H54 (cell line): ENCODE results near the gene MACF1.
"Not testable (repeated sequence)": the region's sequence is repeated elsewhere in the genome, so short reads cannot be mapped to it uniquely, and the experiment has no call there.

Experiments
- DNase-seq: peaks from one replicate; pipeline ENCODE4 v3.0.0; 2011; ENCODE audit warnings: low spot score, mixed read lengths; ENCODE audit not compliant: insufficient read length
- FAIRE-seq: peaks from 3 replicates; lab custom pipeline; 2011; peaks lifted over from hg19 to GRCh38; lab: Jason Lieb, UNC
- POLR2A ChIP-seq: IDR thresholded peaks from 2 replicates; pipeline ENCODE4 v1.6.1; 2011; ENCODE audit warnings: low read depth, mild to moderate bottlenecking, low read length

The MACF1 gene

DNA sequence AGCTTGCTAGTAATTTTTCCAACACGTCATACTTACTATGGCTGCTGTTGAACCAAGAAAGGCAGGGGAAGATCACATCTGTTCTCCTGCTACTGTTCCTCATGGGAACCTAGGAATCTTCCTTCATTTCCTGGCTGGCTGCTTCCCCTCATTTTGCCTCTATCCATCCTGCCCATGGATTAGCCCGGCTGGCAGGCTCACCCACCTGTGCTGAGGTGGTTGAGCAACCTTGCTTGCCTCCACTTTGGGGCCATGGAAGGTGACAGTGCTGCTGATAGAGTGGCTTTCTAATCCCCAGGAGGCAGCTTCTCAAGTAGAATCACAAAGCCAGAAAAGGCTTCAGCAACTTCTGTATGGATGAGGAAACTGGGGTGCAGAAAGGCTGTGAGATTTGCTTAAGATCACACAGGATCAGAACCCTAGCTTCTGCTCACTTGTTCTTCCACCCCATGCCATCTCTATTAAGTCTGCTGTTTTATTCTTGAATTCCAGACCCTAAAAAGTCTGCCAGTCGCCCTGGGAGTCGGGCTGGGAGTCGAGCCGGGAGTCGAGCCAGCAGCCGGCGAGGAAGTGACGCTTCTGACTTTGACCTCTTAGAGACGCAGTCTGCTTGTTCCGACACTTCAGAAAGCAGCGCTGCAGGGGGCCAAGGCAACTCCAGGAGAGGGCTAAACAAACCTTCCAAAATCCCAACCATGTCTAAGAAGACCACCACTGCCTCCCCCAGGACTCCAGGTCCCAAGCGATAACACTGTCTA is 280.7 kb downstream of the MACF1 start:
- FAIRE-seq (no peak), DNase-seq (no peak)
- no peak for TF ChIP-seq POLR2A

DNA sequence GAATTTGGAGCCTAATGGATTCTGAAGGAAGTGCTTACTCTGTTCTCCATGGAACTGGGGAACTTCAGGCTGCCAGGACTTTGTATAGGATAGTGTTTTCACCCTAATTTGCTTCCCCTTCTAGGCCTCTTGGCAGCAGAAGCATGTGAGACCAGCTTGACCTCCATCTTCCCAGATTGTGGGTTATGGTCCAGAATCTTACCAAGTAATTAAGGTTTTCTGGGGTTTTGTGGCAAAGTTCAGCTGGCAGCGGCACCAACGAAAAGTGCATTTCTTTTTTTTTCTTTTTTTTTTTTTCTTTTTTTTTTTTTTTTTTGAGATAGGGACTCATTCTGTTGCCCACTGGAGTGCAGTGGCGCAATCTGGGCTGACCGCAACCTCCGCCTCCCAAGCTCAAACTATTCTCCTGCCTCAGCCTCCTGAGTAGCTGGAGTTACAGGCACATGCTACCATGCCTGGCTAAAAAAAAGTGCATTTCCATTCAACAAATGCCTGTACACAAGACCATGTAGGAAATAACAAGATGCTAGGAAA is 283.6 kb downstream of the MACF1 start:
- no peak for TF ChIP-seq POLR2A
- no peak for FAIRE-seq

DNA sequence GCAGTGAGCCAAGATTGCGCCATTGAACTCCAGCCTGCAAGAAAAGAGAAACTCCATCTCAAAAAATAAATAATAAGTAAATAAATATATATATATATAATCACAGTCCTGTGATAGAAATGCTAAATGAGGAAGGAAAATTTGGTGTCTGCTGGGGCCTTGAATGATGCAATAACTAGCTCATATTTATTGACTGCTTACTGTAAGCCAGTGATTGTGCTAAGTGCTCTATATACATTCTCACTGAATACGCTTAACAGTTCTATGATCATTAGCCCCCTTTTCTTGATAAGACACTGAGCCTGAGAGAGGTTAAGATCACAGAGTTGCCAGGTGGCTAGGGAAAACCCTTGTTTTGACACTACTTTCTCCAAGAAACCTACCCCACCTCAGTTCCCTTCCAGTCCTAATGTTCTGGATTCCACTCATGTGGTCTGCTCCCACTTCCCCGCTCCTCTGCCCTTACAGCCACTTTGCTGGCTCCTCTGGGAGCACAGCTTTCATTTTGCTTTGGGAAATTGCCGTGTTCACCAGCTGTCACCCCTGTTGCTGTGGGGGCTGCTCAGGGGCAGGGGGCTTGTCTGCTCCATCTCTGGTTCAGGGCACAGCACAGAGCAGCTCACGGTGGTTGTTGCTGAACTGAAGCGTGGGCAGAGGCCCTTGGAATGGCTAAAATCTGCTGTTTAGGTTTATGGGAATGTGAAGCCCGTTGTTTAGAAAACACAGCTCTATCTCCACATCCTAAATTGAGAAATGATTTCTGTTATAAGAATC is 284.5 kb downstream of the MACF1 start:
- DNase-seq = no peak
- no peak for FAIRE-seq
- no peak for TF ChIP-seq POLR2A

More for the DNA sequence above, 283.6 kb downstream of the MACF1 start:
- DNase-seq = no peak

DNA sequence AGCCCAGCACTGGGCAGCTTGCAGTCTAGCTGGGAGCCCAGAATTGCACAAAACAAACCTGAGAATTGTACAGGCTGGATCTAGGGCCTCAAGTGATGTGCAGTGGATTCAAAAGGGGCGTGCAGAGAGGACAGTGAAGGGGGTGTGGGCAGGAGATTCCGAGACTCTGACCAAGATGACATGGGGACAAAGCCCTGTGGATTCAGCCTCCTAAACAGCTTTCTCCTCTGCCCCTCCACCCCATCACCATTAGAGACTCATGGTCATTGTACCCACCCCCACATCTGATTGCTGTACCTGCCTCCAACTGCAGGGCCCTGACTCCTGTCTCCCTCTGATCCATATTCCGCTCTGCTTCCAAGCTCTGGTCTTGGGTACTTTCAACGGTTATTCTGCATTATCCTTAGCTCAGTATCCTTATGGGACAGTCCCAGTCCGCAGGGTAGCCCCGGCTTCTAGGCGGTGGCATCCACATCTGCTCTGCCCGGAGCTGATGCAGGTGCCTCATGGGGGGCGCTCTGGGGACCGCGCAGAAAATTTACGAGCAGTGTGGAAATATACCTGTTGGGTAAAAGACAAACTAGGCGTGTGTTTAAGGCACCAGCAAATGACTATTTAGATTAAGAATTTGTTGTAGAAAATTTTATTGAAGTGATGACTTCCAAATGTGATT is 285.2 kb downstream of the MACF1 start:
- TF ChIP-seq POLR2A = no peak
- FAIRE-seq = no peak
- DNase-seq = no peak

DNA sequence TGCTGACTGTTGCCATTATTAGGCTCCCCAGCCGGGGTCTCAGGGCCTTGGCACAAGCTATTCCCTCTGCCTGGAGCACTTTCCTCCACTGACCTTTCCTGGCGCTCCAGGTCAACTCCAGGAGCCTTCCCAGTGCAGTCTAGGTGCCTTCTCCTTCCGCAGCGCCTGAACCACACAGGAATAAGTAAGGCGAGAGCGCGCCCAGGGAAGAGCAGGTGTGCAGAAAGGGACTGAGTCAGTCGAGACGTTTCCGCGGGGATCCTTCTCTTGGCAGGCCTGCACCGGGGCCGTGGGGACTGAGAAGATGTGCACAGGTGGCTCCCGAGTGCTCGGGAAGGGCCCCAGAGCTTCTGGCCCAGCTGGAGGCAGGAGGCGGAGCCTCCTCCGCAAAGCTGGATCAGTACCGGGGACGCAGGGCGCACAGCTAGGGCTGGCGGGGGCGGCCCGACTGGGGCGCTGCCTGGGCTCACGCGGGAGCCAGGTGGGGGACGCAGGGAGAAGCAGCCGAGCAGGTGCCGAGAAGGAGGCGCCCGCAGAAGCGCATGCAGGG is 286.2 kb downstream of the MACF1 start:
- no peak for TF ChIP-seq POLR2A
- DNase-seq = no peak
- FAIRE-seq = no peak

DNA sequence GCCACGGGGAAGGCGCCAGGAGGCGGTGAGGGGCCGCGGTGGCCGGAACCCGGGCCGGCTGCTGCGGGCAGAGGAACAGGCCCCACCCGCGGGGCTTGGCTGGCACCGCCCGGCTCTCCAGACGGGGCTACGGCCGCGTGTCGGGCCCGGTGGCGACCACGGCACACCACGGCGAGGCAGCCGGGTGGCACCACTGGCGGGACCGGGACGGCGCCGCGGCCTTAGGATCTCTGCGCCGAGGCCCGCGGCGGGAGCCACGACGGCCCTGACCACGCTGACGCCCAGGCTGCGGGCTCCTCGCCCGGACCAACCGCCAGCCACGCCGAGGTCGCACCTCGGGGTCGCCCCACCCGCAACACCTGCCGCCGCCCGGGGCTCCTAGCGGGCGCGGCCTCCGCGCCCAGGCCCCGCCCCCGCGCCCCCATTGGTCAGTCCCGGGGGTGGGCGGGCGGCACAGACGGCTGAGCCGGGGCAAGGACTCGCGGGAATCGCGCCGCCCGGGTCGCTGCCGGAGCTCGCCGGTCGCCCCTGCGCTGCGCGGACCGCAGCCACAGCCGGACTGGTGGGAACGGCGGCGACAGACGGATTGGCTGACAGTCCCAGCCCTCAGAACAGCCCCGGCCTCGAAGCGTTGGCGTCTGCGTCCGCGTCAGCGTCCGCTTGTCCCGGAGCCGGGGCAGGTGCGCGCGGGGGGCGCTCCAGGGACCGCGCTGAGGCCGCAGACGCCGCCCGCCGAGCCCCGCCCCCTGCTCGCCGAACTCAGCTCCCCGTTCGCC is 286.8 kb downstream of the MACF1 start, which contains the start of gene BMP8A:
Gene BMP8A (plus strand): TSS at position 491 of the 776 bp plus-strand sequence. CDS start 356 bp downstream, outside the sequence.
- DNase-seq = no peak
- no peak for TF ChIP-seq POLR2A
- no peak for FAIRE-seq

DNA sequence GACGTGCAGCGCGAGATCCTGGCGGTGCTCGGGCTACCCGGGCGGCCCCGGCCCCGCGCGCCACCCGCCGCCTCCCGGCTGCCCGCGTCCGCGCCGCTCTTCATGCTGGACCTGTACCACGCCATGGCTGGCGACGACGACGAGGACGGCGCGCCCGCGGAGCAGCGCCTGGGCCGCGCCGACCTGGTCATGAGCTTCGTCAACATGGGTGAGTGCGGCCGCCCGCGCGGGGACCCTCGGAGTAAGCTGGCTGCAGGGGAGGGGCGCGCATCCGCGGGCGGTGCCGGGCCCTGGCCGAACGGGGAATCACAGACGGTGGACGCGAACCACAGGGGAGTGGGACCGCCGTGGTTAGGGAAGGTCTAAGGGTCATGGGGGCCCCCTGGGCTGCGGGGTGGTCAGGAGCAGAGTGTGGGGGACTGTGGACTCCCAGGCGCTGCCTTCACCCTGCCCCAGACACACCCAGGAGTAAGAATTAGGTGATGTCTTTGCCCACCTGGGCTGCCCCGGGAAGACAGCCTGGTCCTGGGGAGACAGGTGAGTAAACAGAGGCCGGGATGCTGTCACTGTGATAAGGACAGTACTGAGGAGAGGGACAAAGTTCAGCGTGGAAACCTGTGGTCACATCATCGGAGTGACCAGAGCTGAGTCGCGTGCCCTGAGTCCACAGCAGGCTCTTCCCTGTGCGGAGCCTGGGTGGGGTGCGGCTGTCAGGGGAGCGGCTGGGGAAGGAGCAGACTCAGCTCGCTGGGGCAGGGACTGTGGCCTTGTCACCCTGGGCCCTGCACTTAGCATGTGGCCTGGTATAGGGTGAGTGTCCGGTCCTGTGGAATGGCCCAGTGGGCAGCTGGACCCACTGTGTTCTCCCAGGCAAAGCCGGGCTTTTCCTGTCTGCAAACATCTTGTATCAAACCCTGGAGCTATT is 287.9 kb downstream of the MACF1 start:
- not testable (repeated sequence) for DNase-seq, FAIRE-seq

DNA sequence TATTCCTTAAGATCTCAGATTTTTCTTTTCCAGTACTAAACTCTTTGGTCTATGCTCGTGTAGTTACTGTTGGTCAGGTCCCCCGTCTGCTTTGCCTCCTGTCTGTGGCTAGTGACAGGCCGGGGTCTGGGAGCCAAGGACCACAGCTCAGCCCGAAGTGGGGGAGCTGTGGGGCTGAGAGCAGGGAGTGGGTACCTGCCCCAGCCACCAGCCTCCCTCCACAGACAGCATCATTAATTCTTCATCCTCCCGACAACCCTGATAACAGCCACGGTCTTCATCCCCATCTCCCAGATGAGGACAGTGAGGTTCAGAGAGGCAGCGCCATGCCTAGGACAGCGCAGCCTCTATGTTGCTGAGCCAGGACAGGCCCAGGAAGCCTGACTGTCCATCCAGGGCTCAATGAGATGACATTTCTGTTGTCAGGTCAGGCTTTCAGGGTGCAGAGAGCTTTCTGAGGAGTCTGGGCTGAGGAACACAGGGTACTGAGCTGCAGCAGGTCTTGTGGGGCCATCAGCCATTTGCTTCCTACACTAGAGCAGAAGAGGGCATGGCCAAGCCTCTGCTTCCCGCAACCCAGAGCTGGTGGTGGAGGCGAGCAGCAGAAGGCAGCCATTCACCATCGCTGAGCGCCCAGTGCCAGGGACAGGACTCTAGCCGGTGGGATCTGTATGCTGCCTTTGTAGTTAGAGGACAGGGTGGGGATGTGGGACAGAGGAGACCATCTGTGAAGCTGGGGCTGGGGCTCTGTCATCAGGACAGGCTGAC is 288.7 kb downstream of the MACF1 start:
- DNase-seq, FAIRE-seq: not testable (repeated sequence)

DNA sequence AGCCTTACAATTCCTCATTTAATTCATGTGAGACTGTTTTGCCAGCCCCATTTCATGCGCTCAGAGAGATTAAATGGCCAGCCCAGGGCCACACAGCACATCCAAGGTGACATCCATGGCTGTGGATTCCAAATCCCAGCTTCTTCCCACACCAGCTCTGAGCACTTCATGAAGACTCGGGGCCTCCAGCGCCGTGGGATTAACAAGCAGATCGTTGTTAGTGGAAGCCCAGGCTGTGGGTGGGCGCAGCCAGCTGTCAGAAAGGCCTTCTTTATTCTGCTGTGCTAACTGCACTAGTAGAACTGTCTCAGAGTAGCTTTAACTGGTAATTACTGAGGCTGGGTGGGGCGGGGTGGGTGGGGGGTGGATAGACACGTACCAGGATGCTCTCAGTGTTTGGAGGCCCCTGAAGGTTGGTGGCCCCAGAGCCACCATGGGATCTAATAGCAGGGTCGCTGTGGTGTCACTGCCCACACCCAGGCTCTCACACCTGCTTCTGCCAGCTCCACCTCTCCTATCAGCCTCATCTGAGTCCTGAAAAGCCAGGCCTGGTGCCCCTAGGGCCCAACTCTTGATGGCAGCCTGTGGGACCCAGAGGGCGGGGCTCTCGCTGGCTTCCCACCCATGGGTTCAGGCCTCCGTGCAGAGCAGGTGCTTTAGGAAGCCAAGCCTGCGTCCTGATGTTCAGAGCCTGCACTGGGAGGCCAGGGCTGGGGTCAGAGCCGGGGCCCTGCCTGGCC is 290.3 kb downstream of the MACF1 start:
- TF ChIP-seq POLR2A = no peak
- DNase-seq = no peak
- no peak for FAIRE-seq

DNA sequence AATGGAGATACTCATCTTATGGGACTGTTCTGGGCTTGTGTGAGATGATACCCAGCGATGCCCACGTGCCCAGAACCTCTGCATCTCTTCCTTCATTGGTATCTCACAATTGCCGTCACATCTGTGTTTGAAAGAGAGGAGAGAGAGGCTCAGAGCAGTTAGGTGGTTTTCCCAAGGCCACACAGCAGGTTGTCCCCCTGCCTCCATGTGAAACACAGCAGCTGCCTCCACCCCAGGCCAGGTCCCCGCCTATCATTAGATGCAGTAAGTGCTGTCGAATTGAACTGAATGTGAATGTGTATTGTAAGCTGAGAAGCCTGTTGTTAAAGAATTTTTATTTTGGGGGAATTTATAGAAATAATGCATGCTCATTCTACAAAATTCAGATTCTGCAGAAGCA is 292.0 kb downstream of the MACF1 start:
- DNase-seq, FAIRE-seq: not testable (repeated sequence)

DNA sequence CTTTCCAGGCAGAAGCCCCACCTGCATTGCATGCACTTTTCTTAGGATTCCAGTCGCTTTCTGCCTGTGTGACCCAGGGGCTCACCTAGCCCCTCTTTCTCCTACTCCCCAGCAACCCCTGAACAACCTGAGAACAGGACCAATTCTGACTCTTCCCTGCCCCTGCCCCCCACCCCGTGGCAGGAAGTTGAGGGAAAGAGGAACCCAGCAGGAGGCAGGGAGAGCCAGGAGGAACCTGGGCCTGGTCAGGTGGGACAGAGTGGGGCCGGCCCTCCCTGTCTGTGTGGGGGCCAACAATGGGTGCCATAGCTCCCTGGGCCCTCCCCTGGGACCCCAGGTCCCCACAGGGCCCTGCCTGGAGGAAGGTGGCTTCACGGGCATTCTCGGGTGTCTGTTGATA is 293.1 kb downstream of the MACF1 start:
- DNase-seq (no peak), FAIRE-seq (no peak)
- TF ChIP-seq POLR2A = no peak

DNA sequence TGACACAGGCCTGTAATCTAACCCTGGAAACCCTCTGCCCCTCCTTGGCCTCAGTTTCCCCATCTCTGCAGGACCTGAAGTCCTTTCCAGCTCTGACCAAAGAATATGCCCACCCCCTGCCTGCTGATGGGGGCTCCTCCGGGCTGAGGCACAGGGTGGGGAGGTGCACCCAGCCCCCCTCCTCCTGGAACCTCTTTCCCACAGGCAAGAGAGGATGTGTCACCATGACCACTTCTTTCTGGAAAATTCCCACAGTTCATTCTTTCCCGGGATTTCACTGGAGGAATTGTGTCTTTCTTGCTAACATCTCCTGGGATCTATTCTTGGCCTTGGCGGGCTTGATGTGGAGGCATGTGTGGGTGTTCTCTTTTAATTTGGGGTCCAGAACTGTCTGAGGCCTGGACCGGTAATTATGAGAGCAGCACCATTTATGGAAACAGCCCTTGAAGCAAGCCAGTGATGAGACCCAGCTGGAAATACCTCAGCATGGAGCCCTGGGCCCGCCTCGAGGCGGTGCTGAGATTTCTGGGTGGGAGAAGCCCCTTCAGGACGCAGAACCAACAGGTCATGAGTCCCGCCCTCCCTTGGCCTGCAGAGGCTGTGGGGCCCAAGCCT is 293.7 kb downstream of the MACF1 start:
- DNase-seq, FAIRE-seq: not testable (repeated sequence)

DNA sequence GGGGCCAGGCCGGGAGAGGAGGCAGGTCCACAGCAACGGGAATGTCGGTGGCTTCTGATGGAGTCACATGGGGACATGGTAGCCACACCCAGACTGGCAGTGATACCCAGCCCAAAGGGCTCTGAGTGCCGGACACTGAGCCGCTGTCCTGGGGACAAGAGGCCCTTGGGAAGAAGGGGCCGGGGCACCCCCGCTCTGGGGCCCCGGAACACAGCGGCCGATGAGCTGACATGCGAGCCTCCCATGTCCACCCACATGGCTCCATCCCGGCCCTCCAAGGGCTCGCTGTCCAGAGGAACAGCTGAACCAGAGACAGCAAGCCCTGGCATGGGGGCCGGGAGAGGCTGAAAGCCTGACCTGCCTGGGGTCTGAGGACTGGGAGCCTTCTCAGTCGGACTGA is 294.3 kb downstream of the MACF1 start:
- DNase-seq, FAIRE-seq: not testable (repeated sequence)
